GM12872 (cell line): ENCODE results near the gene PRKCI.

Experiments
- CTCF ChIP-seq: IDR thresholded peaks from 3 replicates; pipeline ENCODE4 v1.5.1; 2011; ENCODE audit warnings: low read depth, mild to moderate bottlenecking, low read length, moderate library complexity; ENCODE audit not compliant: insufficient read depth

Gene PRKCI

GRCh38 chr3:170232266-170232665, 10.0 kb downstream of the PRKCI start:
- no peak for TF ChIP-seq CTCF

DNA sequence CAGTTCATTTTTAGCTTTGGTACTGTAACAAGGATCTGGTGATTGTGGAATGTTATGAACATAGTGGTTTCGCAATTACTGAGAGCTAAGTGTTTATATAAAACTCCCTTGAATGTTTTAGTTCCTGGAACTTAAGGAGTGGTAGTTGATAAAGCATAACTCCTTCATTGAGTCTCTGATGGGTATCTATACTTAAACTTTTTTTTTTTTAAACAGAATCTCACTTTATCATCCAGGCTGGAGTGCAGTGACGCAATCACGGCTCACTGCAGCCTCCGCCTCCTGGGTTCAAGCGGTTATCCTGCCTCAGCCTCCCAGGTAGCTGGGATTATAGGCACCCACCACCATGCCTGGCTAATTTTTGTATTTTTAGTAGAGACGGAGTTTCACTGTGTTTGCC, 11.3 kb downstream of the PRKCI start:
- TF ChIP-seq CTCF: no peak

GRCh38 chr3:170240142-170240541, 17.9 kb downstream of the PRKCI start:
- TF ChIP-seq CTCF: no peak

GRCh38 chr3:170240671-170241070, 18.4 kb downstream of the PRKCI start:
- no peak for TF ChIP-seq CTCF

GRCh38 chr3:170244576-170244975, 22.4 kb downstream of the PRKCI start:
- no peak for TF ChIP-seq CTCF

GRCh38 chr3:170247875-170248274, 25.7 kb downstream of the PRKCI start:
- TF ChIP-seq CTCF: no peak

DNA sequence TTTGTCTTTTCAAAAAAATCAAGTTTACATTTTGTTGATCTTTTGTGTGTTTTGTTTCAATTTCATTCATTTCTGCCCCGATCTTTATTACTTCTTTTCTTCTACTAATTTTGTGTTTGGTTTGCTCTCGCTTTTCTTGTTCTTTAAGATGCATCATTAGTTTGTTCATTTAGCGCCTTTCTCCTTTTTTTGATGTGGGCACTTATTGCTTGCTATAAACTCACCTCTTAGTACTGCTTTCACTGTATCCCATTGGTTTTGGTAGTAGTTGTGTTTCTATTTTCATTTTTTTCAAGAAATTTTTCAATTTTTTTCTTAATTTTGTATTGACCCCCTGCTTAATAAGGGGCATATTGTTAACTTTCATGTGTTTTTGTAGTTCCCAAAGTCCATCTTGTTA, 34.4 kb downstream of the PRKCI start:
- TF ChIP-seq CTCF: no peak

DNA sequence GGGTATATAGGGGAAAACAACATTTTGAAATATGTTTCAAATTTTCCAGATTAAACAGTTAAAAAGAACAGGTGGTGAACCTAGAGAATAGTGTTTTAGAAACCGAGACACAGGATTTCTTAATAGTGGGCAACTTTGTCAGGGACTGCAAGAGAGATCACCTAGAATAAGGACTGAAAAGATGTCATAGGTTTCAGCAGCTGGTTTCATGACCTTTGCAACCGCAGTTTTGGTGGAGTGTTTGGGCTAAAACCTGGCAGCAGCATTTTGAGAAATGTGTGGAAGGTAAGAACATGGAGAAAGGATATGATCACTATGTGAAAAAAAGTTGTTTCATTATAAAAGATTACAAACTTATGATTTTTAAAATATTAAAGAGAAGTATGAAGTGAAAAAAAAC, 34.9 kb downstream of the PRKCI start:
- TF ChIP-seq CTCF: no peak
